Activated CD8-positive, alpha-beta memory T cell treated with anti-CD3 and anti-CD28 coated beads for 48 hours (primary cell): Measurements from ENCODE around the gene C9orf57.
"Not testable (repeated sequence)": the region's sequence is repeated elsewhere in the genome, so short reads cannot be mapped to it uniquely, and the experiment has no call there.

Experiments
- DNase-seq, 3 experiments: peaks; one replicate each; pipeline ENCODE4 v3.0.0-alpha.2; 2020; ENCODE audit warnings: low read depth in 2 of 3, low spot score in 2 of 3

Gene C9orf57, protein sequence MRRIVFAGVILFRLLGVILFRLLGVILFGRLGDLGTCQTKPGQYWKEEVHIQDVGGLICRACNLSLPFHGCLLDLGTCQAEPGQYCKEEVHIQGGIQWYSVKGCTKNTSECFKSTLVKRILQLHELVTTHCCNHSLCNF

DNA sequence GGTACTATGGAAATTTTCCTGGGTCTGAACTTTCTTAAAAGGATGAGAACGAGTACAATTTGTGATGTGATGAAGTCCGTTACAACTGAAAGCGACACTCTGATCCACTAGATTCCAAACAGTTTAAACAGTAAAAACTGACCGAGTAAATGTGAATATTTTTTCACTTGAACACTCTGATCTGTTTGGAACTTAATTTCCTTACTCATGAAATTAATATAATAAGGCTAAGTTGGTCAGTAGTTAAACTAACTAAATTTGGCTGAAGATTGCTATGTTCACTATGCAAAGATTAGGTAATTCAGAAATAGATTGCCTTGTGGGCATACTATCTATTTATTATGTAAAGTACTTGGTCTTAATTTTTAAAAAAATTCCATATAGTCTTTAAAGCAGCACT is at the start of gene C9orf57:
Gene C9orf57 (minus strand): TSS at position 101 of the 400 bp plus-strand sequence. CDS start 1,282 bp downstream, outside the sequence.
- no peak for DNase-seq

DNA sequence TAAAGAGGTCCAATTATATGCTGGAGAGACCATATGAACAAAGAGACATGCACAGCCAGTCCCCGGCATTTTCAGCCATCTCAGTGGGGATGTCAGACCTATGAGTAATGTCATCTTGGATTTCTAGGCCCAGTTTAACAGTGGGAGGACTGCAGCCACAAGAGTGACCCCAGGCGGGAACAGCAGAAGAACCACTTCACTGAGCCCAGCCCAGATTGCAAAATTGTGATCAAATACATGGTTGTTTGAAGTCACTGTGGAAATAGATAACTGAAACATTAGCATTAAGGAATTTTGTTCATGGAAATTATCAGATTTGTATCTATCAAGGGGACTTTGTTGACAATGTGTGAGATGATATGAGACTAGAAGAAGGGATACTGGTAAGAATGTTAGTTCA is 42.1 kb upstream of the C9orf57 start:
- DNase-seq = no peak

DNA sequence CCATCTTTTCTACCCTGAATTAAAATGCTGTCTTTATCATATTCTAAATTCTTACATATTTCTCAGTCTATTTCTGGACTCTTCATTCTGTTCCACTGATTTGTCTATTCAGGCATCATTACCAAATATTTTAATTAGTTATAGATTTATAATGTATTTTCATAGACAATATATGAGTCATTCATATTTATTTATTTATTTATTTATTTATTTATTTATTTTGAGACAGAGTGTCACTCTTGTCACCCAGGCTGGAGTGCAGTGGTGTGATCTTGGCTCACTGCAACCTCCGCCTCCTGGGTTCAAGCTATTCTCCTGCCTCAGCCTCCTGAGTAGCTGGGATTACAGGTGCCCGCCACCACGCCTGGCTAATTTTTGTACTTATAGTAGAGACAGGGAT is 35.1 kb upstream of the C9orf57 start:
- DNase-seq = not testable (repeated sequence)

DNA sequence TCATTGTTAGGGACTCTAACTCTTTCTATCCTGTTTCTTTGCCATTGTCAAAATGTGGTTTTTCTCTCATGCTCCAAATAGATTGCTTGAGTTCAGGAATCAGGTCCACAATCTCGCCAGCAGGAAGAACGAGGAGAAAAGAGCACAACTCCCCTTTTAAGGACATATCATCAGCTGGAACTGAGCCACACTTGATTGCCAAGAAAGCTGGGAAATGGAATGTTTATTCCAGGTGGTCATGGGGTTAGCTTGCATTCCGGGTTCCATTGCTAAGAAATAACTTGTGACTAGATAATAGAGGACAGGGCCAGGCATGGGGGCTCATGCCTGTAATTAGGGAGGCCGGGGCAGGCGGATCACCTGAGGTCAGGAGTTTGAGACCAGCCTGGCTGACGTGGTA is 32.4 kb upstream of the C9orf57 start:
- no peak for DNase-seq

DNA sequence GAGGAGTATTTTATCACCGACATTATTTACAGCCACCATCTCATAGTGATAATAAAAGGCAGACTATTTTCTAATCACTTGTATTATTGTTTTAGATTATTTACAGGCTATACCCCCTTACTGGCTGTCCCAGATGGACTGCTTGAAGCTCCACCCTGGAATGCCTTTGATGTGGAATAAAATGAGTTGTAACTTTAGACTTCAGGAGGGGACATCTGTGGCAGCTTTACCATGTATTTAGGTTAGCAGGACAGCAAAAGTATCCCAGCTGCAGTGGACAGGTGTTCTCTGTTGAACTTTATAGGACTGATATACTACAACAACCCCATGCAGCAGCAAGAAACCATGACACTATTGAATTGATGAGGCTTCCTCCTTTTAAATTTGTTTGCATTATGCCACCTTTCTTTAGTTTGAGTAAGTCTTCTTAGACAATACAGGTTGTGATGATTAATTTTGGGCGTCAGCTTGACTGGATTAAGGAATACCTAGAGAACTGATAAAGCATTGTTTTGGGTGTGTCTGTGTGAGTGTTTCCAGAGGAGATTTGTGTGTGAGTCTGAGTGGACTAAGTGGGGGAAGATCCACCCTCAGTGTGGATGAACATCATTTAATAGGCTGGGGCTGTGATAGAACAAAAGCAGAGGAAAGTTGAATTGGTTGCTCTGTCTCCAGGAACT is 29.2 kb upstream of the C9orf57 start:
- DNase-seq = no peak

DNA sequence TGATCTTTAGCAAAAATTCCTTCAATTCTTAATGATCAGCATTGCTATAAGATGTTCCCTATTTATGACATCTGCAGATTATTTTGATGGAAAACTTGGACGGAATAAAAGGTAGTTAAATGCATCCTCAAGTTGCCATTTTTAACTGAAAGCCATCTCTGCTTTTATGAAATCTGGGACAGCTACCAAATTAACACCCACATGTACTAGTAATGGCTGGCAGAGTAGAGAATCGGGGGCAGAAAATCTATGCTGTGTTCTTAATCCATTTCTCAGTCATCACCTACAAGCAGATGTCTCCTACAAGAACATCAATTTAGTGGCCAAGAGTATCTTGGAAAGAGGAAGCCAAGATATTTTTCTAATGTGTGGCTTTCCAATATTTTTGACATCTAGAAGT is 22.1 kb upstream of the C9orf57 start:
- no peak for DNase-seq

DNA sequence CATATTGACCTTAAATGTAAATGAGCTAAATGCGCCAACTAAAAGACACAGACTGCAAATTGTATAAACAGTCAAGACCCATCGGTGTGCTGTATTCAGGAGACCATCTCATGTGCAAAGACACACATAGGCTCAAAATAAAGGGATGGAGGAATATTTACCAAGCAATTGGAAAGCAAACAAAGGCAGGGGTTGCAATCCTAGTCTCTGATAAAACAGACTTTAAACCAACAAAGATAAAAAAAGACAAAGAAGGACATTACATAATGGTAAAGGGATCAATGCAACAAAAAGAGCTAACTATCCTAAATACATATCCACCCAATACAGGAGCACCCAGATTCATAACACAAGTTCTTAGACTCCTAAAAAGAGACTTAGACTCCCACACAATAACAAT is 14.3 kb upstream of the C9orf57 start:
- DNase-seq = not testable (repeated sequence)

DNA sequence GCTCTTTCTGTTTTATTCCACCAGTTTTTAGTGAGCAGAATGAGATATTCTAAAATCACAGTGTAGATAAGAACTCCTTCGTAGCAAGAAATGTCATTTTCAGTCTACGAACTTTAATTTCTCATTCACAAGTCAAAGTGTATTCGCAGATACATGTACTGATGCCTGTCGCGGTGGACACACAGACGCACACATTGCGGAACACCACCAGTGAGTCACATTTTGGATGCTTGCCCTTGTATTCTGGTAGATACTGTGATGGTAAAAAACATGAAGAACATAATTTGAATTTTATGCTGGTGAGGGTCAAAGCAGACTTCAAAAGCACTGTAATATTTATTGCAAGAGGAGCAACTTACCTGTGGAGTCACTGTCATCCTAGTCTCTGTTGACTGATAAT is 4.7 kb upstream of the C9orf57 start:
- no peak for DNase-seq

DNA sequence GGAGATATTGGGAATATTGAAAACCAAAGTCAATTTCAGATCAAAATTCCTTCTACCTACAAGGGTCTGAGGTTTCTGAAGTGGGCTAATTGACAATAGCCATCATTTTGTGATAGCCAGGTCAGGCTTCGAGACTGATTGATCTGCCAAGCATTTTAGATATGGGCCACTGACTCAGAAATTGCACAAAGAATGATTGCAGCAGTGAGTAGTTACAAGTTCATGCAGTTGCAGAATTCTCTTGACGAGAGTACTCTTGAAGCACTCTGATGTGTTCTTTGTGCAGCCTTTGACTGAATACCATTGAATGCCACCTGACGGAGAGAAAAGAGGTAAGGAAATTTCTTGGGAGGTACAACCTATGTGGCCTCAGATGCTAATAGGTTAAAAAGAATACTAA is 8.3 kb downstream of the C9orf57 start:
- DNase-seq = no peak

DNA sequence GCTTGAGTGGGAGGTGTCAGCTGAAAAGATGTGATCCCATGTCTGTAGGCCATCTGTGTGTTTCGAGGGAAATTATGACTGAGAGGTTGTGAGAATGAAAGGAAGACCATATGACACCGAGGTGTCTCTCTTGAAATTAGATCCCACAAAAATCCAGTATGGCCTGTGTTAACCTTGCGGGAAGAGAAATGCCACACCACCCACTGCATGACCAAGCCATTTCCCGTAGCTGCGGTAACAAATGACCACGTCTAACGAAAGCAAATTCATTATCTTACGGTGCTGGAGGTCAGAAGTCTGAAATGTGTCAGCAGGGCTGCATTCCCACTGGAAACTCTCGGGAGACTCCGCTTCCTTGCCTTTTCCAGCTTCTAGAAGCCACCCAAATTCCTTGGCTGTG is 11.6 kb downstream of the C9orf57 start:
- no peak for DNase-seq

DNA sequence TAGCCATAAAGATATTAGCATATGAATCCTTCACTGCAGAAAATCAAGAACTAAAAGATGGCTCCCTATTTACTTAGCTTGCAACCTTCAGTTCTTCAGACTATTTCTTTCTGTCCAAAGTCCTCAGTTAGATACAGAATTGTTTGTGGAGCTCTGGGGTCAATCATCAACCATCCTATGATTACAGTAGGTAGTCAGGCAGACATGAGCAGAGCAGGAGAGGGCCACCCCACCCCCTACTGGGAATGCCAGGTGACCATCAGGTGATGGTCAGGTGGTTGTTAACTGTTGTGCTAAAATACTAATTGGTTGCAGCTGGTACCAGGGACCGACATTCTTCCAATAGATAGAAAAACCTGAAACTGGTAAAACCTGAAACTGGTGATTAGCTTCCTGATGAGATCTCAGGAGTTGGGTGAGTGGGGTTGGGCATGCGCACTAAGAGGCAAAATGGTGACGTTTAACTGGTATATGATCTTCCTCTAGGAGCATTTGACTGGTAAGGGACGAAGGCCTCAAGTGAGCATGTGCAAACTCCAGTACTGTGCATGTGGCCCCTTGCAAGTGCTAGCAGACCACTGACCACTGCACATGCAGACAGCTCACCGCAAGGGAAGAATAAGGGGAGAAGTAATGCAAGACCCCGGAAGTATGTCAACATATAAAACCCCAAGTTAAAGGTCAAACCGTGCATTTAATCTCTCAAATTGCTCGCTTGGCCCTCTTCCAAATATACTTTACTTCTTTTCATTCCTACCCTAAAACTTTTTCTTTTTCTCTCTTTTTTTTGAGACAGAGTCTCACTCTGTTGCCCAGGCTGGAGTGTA is 13.6 kb downstream of the C9orf57 start:
- DNase-seq = no peak

DNA sequence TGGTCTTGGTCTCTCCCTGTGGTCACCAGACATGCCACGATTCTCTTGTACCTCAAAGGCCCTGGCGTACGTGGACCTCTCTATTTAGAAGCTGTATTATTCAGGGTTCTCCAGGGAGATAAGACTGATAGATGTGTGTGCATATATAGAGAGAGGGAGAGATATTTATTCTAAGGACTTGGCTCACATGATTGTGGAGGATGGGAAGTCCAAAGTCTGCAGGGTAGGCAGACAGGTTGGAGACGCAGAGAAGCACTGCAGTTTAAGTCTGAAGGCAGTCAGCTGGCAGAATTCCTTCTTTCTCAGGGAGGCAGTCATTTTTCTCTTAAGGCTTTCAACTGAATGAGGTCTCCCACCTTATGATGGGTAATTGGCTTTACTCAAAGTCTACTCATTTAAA is 16.3 kb downstream of the C9orf57 start:
- no peak for DNase-seq

DNA sequence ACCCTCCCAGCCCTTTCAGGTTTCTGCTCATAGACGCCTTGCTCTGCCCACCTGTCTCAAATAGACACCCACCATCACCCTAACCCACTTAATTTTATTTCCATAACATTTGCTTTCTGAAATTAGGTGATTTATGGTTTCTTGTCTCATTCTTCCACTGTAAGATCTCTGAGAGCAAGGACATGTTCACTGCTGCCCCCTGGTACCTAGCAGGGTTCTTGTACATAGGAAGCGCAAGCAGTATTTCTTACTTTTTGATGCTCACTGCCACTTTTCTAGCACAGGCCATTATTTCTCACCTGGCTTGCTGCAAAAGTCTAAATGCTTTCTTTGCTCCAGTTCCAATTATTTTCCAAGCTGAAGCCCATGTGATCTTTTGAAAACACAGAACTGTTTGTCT is 16.8 kb downstream of the C9orf57 start:
- DNase-seq = no peak

DNA sequence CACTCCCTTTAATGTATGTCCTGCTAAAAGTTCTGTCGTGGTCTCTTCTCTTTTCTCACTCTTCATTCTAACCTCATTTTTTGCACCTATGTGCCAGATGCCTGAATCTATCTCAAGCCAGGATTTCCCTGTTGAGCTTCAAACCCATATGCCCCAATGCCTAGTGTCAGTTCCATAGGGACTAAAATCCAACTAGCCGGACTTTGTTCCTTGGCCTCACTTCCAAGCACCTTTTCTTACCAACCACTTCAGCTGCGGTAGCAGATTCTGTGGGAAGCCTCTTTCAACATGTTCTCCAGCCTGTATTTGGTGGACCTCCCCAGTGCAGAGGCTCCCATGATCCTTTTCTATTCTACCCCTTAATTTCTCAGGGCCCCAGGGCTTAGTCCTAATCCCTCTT is 17.5 kb downstream of the C9orf57 start:
- DNase-seq = no peak

DNA sequence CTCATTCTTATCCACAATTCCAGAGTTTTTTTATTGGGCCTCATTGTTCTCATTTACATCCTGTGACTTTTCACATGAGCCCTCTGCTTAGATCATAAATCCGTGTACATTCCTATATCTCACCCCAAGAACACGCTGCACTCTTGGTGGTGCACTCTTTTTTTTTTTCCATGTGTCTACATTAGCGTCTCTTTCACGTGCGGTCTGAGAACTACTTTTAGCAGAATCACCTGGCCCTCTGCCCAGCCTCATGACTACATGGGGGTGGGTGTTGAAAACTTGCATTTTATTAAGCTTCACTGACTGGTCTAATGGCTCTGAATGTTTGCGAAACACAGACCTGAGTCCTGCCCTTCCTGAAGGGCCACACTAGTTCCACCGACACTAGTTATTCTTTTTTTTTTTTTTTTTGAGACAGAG is 18.6 kb downstream of the C9orf57 start:
- DNase-seq = no peak

DNA sequence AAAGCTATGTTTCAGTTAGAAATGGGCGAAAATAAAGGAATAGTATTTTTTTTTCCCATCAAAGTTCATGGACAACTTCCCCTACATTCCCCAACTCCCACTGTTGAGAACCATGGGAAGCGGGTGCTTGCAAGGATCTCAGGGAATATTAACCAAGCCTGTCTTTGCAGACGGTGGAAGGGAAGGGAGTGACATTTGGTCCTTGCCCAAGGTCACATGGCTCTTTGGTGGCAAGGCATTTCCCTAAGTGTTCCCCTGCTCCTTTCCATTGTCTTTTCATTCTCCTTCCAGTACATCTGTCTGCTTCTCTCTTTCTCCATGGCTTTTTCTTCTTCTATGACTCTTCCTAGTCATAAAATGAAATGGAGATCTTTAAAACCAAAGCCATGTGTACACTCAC is 19.0 kb downstream of the C9orf57 start:
- no peak for DNase-seq

DNA sequence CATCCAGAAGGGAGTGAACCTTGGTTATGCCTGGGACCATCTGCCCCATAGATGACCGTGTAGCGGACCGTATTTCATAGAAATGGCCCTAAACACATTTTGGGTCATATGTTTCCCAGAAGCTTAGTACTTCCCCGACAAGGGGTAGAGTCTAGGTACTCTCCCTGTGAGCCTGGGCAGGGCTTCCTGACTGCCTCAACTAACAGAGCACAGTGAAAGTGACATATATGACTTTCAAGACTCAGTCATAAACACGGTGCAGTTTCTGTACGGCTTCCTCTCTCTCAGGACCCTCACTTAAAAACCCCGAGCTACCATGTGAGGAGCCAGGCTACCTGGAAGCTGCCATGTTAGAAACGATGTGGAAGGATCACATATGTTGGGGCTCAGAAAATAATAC is 20.9 kb downstream of the C9orf57 start:
- DNase-seq = no peak

DNA sequence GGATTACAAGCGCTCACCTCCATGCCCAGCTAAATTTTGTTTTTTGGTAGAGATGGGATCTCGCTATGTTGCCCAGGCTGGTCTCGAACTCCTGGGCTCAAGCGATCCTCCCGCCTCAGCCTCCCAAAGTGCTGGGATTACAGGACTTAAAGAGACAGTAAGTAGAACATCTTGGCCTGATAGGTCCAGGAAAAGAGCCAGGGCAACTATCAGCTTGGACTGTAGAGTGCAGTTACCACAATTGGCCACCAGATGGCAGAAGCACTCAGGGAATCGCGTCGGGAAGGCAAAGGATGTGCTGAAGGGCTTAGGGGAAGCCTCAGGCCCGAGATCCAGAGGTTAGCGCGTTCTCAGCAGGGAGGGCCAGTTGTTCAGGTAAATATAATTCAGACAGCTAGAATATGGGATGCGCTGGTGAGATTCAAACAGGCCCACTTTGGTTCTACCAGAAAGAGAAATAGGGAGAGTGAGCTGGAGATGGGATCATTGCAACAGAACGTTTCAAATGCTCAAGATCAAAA is 21.5 kb downstream of the C9orf57 start:
- DNase-seq = peak; percentile 32 to 52 (median 42)

DNA sequence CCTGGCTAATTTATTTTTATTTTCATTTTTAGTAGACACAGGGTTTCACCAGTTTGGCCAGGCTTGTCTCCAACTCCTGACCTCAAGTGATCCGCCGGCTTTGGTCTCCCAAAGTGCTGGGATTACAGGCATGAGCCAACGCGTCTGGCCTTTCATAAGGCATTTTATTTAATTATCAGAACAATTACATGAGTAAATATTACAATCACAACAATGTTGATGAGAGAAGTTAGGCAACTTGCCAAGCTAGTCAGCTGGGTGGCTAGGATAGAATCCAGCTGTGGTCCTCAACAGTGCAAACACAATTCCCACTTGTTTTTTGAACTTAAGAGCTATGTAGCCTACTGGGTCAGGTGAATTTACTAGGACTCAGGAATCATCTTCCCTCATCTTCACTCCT is 22.0 kb downstream of the C9orf57 start:
- DNase-seq = no peak

DNA sequence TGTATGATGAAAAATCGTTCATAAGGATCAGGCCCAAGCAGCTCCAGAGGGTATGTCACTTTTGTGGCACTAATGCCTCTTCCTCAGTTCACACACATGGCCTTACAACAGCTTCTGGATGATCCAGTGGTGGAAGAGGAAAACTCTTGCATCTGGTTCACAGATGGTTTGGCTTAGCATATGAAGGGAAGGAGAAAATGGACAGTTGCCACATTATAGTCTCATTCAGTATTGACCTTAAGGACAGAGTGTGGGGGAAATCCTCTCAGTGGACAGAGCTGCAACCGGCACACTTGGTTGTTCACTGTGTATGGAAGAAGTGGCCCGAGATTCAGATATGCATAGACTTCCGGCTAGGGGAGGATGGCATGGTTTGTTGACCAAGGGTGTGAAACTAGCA is 22.8 kb downstream of the C9orf57 start:
- no peak for DNase-seq

DNA sequence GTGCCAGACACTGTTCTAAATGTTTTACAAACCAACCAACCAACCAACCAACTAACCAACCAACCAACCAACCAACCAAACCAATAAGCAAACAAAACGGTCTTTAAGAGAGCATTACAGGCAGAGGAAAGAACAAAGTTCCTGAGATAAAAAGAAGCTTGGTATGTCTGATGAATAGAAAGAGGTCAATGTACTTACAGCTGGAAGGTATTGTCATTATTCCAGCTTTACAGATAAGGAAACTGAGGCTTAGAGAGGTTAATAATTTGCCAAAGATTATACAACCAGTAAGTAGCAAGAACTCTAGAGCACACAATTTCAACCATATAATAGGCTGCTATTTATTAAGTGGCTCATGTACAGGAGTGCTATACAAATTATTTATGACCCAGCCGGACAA is 29.6 kb downstream of the C9orf57 start:
- DNase-seq = no peak

DNA sequence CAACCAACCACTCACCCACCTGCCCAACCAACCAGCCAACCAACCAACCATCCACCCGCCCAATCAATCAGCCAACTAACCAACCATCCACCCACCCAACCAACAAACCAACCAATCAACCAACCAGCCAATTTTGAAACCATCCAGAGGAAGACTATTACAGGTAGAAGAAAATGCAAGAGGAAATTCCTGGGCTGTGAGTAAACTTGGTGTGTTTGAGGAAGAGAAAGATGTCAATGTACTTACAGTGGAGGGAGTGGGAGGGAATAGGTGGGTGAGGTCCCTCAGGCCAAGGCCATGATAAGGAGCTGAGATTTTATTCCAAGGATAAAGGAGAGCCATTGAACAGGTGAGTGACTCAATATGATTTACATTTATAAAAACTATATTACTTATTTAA is 30.4 kb downstream of the C9orf57 start:
- no peak for DNase-seq
